Right lobe of liver (tissue), 6 donors: Measurements from ENCODE around the gene RARG. TPM values are rescaled to one million over a fixed set of nuclear protein-coding genes. Genes with fewer than 3 reads are reported as not detected.

Experiments
- ATAC-seq, 4 donors: fragments of 200-7000 bp; cut with Tn5 transposase; one replicate each; pipeline ENCODE4 v1.9.1; 2020; ENCODE audit warnings: mild to moderate bottlenecking in 4 of 4, moderate library complexity in 4 of 4
- DNase-seq, 3 donors: peaks; one replicate each; pipeline ENCODE4 v3.0.0-alpha.2; 2020
- H3K27ac ChIP-seq, 3 donors: fragments of 200-600 bp; one replicate each; pipeline ENCODE4 v1.8.0; 2022
- H3K27me3 ChIP-seq, 2 donors: fragments of 200-600 bp; one replicate each; pipeline ENCODE4 v1.8.0; 2022
- H3K36me3 ChIP-seq, 4 donors: fragments of 200-600 bp; sonication (generic) in 1 of 4; one replicate each; pipeline versions ENCODE4 v1.5.1 to v1.8.0; 2017 to 2022; ENCODE audit warnings: control low read depth in 1 of 4
- H3K4me1 ChIP-seq, 4 donors: fragments of 200-600 bp; sonication (generic) in 1 of 4; one replicate each; pipeline versions ENCODE4 v1.5.1 to v1.8.0; 2017 to 2022; ENCODE audit warnings: control low read depth in 1 of 4
- H3K4me3 ChIP-seq, 3 donors: fragments of 200-600 bp; one replicate each; pipeline ENCODE4 v1.8.0; 2022
- H3K9me3 ChIP-seq, 4 donors: fragments of 200-600 bp; sonication (generic) in 1 of 4; one replicate each; pipeline versions ENCODE4 v1.5.1 to v1.8.0; 2017 to 2022; ENCODE audit warnings: control low read depth in 1 of 4
- POLR2A ChIP-seq: fragments of 450-650 bp; IDR thresholded peaks from one replicate; pipeline ENCODE4 v1.6.1; 2017; ENCODE audit warnings: antibody characterized with exemption, mild to moderate bottlenecking
- WGBS: methylation state at CpG from one replicate; pipeline ENCODE4 v1.1.6; 2018; ENCODE audit warnings: low coverage, low lambda C conversion rate; ENCODE audit not compliant: insufficient coverage; ENCODE audit errors: missing lambda C conversion rate; 5-methylcytosine and 5-hydroxymethylcytosine counted together
- intact Hi-C, 2 donors: fragments of 100-400 bp; cut with DNase I; formaldehyde crosslinking; loops; one replicate each; pipeline versions ENCODE4 v1.11.2 to v1.14.1; 2022
- total RNA-seq, 6 experiments: library from RNA; depleted of rRNA in 2 of 6; stranded (reverse); fragments of >200 nt in 2 of 6; fragmentation: NEBNext Ultra II Directional in 3 of 6; extraction: Animal tissue kit (Norgen Biotek cat#: 25700) in 3 of 6; gene quantifications; one replicate each; pipeline versions ENCODE4 v1.1.0 to v1.2.4, GENCODE V29; 2016 to 2023
- TF ChIP-seq, protein P1 (sequence below), 4 donors: fragments of 200-600 bp in 3 of 4; fragments of 450-650 bp in 1 of 4; IDR thresholded peaks; one replicate each; pipeline versions ENCODE4 v1.5.1 to v1.8.0; 2016 to 2022; ENCODE audit warnings: antibody characterized with exemption in 4 of 4, mild to moderate bottlenecking in 2 of 4
- donor health status: DM: no; HTN: yes; CAD: no.
- donor health status: DM: no; HTN: no; CAD: no.
- donor health status: DM: no; HTN: no; CAD: no.
- donor health status: DM: no; HTN: yes; CAD: no.
- donor health status: DM: no; HTN: yes; CAD: no.

The RARG gene
- total RNA-seq, 6 experiments from 2014 or later, result 1.9 to 2.4 (median 2.1) TPM

GRCh38 chr12:53276511-53276910 is 44.5 kb upstream of the RARG start:
- Histone ChIP-seq H3K9me3 (no peaks in the 10 kb centered on the region), H3K36me3 (no peaks in the 10 kb centered on the region), H3K27me3 (no peaks in the 10 kb centered on the region), H3K27ac (no peak overlapping the region), H3K4me3 (no peak overlapping the region), H3K4me1 (peaks cover 0 to 16% (median 0%) of the 10 kb centered on the region in 4 donors)
- DNase-seq (no peak), ATAC-seq (no peak)
- intact Hi-C loops, result no loop called here
- WGBS, result no CpG with 5 or more reads among the region's 11 CpGs
- TF ChIP-seq, protein P1, sequence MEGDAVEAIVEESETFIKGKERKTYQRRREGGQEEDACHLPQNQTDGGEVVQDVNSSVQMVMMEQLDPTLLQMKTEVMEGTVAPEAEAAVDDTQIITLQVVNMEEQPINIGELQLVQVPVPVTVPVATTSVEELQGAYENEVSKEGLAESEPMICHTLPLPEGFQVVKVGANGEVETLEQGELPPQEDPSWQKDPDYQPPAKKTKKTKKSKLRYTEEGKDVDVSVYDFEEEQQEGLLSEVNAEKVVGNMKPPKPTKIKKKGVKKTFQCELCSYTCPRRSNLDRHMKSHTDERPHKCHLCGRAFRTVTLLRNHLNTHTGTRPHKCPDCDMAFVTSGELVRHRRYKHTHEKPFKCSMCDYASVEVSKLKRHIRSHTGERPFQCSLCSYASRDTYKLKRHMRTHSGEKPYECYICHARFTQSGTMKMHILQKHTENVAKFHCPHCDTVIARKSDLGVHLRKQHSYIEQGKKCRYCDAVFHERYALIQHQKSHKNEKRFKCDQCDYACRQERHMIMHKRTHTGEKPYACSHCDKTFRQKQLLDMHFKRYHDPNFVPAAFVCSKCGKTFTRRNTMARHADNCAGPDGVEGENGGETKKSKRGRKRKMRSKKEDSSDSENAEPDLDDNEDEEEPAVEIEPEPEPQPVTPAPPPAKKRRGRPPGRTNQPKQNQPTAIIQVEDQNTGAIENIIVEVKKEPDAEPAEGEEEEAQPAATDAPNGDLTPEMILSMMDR (IDR thresholded peaks at IDR 0.05), result no peak
- TF ChIP-seq POLR2A, result no peak

- Histone ChIP-seq H3K36me3 (no peaks in the 10 kb centered on the region), H3K27me3 (no peaks in the 10 kb centered on the region), H3K4me1 (peaks cover 0 to 5% (median 0%) of the 10 kb centered on the region in 4 donors), H3K27ac (no peak overlapping the region), H3K9me3 (no peaks in the 10 kb centered on the region), H3K4me3 (no peak overlapping the region)
- WGBS, result 100% methylated on average over 3 of the region's 5 CpGs
- DNase-seq (no peak), ATAC-seq (no peak)
- TF ChIP-seq, protein P1 (IDR thresholded peaks at IDR 0.05), result no peak
- no peak for TF ChIP-seq POLR2A
- intact Hi-C loops, result no loop called here
These were observed 42.4 kb upstream of the RARG start for GRCh38 chr12:53274445-53274844.

- intact Hi-C loops, result no loop called here
- no peak for TF ChIP-seq POLR2A
- TF ChIP-seq, protein P1 (IDR thresholded peaks at IDR 0.05), result no peak
- no peaks in the 10 kb centered on the region for H3K9me3 ChIP-seq
- H3K4me3 ChIP-seq, result peak overlapping the region; percentile 52 to 64 (median 57)
- no peaks in the 10 kb centered on the region for H3K27me3 ChIP-seq
- no peak for ATAC-seq
- no peak for DNase-seq
- no peaks in the 10 kb centered on the region for H3K4me1 ChIP-seq
- no peaks in the 10 kb centered on the region for H3K36me3 ChIP-seq
- H3K27ac ChIP-seq, result no peak overlapping the region
- WGBS, result 58% methylated on average over 17 of the region's 20 CpGs
These were observed 36.9 kb upstream of the RARG start for GRCh38 chr12:53268630-53269562.

DNA sequence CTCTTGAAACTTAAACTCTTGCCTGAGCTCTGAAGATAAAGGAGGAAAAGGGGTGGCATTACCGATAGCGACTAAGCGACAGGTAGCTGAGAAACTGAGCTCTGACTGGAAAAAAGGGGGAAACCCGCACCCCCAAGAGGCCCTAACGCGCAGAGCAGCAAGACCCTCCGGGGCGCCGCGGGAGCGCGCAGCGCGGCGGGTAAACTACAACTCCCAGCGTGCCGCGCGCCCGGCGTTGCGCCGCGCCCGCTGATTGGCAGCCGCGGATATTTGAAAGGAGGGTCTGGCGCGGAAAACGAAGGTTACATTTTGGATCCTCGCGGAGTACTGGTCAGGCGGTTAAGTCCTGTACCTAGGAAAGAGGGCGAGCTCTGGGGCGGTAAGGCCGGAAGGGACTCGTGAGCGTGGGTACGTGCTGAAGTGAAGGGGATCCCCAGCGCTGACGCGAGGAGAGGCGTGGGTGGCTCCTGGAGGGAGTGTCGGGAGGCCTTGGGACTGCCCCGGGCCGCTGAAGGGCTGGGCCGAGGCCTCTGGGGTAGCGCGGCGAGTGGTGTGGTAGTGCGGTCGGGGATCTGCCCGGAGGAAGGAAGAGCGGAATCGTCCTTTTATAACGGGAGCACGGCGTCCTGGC is 36.1 kb upstream of the RARG start, which contains the start of gene ESPL1:
Gene ESPL1 (plus strand): TSS at position 301 of the 631 bp plus-strand sequence. CDS start 468 bp downstream, outside the sequence.
- DNase-seq, result peak; percentile 68 to 75 (median 73)

More for the DNA sequence above, 36.1 kb upstream of the RARG start, which contains the start of gene ESPL1:
- no peak for TF ChIP-seq POLR2A
- TF ChIP-seq, protein P1 (IDR thresholded peaks at IDR 0.05), result peak in 2 of 4 donors; percentile 11 to 19
- Histone ChIP-seq H3K36me3 (no peaks in the 10 kb centered on the region), H3K27ac (peak within 1 kb of the TSS in 2 of 3 donors; percentile 10 to 57), H3K27me3 (no peaks in the 10 kb centered on the region), H3K4me3 (peak within 1 kb of the TSS; percentile 52 to 64 (median 57)), H3K9me3 (no peaks in the 10 kb centered on the region), H3K4me1 (no peaks in the 10 kb centered on the region)
- 0% methylated on average over 23 of the region's 58 CpGs for WGBS
- ATAC-seq, result peak; percentile 90 to 97 (median 95)
- intact Hi-C loops, result no loop called here
